HG03520 (cell line): ENCODE results near the gene CRACDL.

Experiments used
- ATAC-seq: cut with Tn5 transposase; IDR thresholded peaks from one replicate; pipeline ENCODE4 v1.9.1; 2021; ENCODE audit warnings: mild to moderate bottlenecking, moderate library complexity; ENCODE audit not compliant: unreplicated experiment

The CRACDL gene

DNA sequence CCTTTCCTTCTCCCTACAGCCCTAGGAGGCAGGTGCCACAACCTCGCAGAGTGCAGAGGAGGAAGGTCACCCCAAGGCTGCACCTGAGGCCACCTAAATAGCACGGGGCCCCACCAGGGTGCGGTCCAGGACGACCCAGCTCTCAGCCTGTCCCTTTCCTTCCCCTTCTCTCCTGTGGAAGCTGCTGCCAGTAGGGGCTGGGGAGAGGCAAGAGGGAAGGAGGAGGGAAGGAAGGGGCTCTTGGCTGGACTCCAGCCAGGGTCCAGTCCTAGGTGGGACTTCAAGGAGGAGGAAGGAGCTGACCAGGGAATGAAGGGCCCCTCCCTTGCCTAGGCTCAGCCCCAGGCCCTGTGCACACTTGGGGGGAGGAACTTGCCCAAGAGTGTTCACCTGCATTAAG is 11.1 kb downstream of the CRACDL start:
- no peak for ATAC-seq

DNA sequence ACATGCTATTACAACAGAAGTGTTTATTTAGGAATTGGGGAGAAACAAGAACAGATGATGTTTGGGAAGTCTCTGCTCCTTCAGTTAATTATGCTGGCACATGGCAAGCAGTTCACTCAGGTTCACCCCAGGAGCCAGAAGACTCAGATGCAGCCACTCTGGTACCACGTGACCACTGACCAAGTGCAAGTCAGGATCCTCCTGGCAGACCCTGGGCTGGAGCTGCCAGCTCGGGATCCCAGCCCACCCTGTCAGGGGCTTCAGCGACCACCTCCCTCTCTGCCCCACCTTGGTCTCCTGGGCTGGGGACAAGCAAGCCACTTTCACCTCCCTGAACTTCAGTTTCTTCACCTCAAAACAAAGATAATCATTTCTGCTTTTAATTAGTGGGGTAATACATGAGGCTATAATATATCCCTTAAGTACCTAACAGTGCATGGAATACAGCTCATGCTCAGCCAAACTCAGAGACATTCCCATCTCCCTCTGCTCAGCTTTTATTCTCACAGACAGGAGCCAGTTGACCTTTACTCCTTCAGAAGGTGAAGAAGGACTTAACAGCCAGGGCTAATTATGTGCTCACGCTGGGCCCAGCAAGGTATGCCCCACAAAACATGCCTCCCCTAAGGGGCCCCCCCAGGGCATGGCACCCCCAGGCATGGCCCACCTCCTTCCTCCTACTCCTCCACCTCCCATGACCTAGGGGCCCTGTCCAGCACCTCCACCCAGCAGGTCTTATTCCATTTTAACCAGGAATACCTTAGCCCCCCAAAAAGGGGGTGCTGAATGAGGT is 11.8 kb downstream of the CRACDL start:
- ATAC-seq, result no peak

DNA sequence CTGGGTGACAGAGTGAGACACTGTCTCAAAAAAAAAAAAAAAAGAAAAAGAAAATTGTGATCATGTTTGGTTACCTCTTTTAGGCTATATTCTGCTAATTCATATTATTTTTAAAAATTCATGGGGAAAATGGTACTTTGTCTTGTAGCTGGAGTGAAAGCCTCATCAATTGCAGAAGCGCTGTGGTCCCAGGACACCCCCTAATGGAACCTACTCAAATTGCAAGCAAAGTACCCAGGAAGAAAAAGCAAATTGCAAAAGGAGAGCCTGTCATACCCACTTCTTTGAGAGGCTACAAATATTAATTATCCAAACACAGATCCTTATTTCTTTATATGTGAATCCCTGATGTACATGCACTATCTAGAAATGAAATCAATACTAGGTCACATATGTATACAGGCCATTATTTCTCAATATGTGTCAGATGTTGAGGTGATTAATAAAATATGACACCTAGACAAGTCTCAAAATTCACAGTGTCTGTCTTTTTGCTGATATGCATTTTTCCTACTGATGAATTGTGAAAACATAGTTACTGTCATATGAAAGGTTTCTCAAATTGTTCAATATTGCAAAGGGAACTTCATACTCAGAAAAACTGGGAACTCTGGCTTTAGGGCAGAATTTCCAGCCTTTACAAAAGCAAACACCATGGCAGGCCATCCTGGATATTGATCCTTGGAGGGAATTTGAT is 12.6 kb downstream of the CRACDL start:
- ATAC-seq, result no peak

DNA sequence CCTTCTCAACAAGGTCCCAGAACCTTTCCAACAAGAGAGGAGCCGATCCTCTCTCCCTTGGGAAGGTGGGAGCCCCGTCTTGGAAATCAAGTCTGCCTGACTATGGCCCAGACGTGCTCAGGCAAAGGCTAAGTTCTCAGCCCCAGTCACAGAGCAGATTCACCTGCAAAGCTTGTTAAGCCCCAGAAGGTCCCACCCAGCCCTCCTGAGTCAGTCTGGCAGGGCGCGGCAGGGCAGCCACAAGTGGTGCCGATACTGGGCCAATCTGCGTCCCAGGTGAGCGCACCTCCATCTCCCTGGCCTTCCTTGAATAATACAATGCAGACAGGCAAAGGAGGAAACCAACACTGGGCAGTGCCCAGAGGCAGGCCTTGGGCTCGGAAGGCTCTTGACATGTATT is 15.0 kb downstream of the CRACDL start:
- ATAC-seq, result no peak

DNA sequence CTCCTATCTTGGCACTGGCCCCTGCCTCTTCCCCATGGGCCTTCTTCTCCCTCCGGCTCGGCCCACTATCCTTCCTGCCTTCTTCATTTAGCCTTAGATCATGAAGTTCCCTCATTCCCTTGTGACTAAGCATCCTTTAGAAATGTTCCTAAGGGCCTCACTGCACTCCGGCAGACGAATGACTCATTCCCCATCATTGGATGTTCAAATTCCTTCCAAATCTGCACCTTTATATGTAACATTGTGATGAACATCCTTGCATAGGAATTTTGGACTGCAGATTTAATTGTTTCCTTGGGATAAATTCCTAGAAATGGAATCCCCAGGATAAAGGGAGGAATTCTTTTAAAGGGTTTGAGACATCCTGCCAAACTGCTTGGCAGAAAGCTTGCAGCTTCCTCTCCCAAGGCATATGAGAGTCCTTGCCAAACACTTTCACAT is 19.0 kb downstream of the CRACDL start:
- ATAC-seq, result no peak

DNA sequence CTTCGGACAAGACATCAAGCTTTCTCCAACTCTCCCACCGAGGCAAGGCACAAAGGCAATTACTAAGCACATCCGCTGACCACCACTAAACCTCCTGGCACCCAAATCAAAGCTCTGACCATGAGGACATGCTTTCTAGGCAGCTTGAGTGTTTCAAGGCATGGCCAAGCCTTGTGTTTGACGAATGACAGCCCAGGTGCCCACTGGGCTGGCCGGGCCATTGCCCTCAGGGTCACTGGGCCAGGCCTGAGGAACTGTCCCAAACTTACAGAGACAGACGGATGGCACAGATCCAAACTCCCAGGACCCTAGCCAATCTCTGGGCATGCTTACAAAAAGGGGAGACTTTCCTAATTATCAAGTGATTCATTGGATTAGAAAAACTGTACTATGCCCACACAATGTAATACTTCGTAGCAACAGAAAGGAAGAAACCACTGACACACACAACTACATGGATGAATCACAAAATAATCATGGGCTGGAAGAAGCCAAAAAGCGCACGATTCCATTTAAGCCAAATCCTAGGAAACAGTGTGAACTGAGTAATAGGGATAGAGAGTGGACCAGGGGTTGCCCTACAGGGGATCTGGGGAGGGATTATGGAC is 20.2 kb downstream of the CRACDL start:
- ATAC-seq, result no peak

DNA sequence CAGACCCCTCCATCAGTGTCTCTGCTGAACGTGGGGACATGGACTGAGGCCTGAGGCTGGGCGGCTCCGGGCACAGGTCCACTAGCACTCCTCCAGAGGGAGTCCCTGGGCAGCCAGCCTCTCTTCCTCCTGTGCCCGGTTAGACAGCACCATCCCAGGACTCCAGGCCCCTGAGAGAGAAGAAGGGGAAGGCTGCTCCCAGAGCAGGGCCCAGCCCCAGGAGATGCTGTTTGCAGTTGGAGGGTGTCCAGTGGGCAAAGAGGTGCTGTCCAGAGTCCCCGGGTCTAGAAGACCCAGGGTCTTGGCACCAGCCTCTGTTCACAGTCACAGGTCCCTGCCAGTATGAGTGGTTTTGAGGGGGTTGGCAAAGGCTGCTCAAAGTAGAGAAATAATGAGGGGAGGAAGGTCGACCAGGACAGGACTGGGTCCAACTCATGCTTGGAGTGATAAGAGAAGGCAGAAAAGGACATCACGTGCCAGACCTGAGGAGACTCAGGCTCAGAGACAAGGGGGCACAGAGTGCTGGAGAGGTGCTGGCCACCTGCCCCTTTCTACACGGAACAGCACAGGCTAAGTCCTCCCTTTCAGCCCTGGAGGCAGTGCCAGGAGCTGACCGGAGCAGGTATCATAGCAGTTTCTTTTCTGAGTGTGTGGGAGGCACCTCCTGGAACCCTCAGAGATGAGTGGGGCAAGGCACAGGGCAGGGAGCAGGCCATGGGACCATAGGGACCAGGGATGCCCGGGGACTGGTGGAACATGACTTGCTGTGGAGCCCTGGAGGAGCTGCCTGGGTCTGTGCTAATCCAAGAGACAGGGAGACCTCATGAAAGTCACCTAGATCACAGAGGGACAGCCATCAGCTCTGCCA is 21.1 kb downstream of the CRACDL start:
- no peak for ATAC-seq

DNA sequence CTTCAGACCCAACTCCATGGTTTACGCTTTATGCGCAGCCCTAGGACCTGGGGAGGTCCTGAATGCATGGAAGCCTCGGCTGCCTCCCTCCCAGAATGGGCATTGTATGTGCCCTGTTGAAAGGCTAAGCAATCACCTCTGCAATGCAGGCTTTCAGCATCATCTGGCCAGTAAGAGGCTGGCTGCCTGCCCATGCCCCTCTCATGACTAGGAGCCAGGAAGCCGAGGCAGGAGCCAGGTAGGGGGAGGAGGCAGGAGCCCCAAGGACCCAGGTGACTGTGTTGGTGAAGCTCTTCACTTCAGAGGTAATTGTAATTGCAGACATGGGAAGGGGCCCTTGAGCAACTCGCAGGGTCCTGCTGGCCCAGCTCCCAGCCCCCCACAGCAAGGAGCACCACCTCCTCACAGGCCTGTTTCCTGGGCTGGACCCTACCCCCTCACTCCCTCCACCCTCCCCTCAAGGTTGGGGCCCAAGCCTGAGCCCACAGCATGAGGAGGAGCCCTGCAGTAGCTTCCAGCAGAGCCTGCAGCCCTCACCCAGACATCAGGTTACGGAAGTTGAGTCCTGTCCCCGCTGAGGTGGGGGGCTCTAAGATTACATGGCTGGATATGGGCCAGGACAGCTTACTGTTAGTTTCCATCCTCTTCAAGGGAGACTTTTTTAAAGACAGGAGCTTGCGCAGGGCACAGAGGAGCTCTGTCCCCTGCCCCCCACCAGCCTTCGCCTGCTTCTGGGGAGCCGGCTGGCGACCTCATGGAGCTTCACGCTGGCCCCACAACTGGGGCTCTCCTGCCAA is 21.9 kb downstream of the CRACDL start:
- ATAC-seq, result no peak

DNA sequence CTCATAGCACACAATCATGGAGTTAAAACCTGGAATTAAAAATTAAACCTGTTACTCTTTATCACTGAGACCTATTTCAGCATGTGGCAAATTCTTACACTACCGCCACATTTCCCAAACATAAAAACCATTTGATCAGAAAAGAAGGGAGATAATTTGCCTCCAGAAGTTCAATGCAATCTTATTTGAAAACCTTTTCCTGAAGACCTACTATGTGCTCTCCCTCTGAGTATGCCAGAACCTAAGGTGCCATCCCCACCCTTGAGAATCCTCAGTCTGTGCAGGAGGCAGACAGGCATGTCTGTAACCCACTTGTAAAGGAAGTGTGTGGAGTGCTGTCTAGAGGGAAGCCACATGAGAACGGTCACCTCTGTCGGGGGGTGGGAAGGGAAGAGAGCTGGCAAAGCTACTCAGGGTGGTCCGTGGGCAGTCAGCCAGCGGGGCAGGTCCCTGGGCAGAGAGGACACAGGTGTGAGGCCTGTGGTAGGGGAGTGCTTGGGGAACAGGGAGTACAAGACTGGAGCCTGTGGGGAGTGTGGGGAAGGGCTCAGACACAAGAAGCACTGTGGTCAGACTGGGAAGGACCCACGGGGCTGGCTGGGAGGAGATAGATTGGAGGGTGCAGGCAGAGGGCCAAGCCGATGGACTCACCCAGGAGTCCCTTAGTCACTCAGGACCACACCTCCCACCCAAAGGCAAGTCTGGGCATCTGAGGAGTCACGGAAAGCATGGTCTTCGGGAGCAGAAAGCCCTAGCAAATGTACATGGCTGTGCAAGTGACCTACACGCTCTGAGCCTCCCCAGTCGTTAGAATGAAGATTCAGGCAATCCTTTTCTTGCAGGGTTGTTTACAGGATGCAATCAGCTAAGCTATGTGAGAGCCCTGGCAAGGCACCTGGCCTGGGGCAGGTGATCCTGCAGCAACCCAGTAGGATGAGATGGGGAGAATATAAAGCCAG is 22.8 kb downstream of the CRACDL start:
- ATAC-seq, result no peak

DNA sequence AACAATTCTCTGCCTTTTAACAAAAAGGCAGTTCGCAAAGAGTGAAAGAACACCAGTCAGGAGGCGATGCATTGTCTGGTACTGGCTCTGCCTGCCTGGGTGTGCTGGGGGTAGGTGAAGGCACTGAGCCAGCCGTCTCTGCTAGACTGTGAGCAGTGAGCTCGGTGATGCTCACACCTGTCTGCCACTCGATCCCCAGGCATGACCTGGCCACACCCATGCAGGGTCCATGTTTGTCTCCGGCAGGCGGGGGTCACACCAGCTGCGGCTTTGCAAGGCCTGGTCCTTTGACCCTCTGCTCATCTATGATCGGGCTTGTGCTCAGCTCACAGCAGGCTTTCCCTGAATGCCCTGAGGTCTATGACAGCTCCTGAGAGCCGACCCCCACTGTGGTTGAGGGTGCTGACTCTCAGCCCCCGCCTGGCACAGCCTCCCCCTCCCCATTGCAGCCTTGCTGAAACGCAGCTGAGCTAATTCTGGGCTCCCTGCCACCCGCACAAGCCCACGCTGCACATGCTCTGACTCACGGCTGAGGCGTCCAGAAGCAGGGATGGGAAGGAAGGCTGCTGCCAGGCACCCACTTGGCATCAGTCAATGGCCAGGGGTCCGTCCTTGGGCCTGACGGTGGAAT is 23.7 kb downstream of the CRACDL start:
- no peak for ATAC-seq

DNA sequence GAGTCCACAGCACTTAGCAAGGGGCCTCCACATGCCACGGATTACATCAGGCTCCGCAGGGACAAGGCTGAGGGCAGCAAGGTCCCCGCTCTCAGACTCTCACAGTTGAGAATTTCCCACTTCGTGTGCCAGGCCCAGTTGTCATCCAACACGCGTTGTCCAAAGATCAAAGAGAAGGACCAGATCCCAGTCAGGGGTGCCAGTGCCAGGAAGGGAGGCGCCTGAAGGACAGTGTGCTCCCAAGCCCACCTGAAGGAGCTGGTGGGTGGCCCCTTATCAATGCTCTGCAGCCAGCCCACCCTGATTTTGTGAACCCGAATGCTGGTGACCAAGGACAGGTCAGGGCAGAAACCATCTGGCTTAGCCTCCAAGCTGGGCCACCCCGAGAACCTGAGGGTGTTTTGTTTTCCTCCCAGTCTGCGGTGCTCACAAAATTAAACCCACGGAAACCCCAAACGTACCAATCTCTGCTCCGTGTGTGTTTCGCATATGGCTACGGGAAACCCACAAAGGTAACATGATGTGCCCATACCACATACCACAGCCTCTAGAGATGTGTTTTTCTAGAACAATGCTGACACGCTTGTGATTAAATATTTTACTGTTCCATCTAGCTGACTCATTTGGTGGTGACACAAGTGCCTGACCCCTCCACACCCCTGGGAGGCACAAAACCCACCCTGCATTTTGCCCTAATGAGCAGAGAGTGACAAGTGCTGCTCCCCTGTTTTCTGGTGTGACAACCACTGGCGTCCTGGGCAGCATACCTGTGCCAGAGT is 24.5 kb downstream of the CRACDL start:
- no peak for ATAC-seq

DNA sequence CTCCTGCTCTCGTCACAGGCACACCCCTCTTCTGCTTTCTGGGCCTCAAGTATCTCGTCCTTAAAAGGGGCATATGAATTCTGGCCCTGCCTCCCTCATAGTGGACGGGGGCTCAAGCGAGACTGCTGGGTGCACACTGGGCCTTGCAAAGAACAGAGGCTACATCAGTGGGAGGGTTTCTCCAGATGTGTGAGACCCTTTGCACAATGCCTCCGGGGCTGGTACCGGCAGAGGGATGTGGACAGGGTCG is 25.0 kb downstream of the CRACDL start:
- no peak for ATAC-seq

DNA sequence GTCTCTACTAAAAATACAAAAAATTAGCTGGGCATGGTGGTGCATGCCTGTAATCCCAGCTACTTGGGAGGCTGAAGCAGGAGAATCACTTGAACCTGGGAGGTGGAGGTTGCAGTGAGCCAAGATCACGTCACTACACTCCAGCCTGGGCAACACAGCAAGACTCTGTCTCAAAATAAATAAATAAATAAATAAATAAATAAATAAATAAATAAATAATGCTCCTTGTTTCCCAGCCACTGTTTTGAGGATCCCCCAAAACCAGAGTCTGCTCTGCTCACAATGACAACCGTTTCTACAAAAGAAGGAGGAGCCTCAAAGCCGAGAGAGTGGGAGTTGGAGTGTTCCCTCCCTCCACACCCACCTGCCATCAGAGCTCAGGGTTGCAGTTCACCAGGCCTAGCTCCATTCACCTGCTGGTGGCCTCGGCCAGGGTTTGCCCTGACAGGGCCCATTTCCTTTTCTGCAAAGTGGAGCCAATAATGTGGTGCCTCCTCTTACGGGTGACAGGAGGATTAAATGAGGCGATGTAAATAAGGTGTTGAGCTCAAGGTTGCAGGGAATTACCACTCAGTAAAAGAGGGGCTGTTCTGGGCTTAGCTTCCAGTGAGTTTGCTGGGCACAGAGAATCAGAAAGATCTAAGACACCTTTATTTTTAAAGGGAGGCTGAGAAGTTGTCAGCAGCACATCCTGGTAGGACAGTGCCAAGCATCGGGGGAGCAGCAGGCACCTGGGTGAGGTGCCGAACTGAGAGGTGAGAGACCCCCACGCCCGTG is 25.5 kb downstream of the CRACDL start:
- ATAC-seq, result no peak

DNA sequence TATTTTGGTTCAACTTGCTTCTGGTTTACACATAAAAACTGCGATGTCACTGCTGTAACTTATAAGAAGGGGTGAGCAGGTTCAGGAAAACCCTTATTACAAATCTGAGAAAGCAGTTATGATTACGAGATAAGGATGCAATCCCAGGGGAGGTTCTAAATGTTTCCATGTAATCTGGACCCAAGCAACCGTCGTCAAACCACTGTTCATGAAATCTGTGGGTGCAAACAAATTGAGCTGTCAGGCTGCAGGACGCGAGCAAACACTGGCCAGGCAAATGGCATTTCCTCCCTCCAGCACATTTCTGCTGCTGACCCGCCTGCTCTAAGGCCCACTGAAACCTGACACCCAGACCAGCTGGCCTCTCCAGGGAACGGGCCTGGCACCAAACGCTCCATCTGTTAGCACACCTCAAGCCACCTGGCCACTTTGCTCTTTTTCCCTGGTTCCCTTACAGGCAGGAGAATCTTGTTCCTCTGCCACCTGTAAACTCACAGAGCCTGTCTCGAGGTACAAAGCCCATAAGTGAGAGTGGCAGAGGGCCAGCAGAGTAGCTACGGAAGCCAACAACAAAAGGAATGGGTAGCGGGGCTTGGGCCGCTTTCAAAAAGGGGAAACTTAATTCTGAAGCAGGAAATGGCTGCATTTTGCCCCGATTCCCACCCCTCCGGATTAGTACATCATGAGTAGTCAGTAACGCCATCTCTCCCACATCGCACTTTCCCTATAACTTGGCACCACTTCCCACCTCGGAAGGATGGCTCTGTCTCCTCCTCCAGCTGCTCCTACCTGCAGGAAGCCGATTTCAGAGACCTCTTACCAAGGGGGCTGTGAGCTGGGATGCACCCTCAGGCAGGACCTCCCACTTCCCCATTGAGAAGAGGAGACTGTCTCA is 26.5 kb downstream of the CRACDL start:
- no peak for ATAC-seq

DNA sequence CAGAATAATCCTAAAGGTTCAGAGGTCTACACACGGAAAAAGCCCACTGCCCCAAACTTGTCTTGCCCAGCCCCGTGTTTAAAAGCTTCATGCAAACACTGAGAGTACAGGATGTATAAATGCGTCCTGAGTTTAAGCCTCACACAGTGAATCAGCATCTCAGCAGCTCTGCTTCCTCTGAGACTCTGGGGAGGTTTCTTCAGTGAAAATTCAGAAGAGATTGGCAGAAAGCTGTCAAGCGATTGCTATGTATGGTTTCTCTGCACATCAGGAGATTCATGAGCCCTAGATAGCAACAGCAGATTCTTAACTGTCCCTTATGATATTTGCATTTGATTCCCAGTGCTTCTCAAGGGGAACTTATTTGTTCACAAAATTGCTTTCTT is 27.1 kb downstream of the CRACDL start:
- ATAC-seq, result no peak
